ENCODE data around the gene TRAFD1. TPM values are rescaled to one million over a fixed set of nuclear protein-coding genes. Genes with fewer than 3 reads are reported as not detected.

Gene TRAFD1
- total and polyA plus RNA-seq, 9 of the 15 experiments (the other 6 are each of a cell fraction or from before 2014, with no cell fraction given): 41.3 to 85.5 (median 54.5) TPM

DNA sequence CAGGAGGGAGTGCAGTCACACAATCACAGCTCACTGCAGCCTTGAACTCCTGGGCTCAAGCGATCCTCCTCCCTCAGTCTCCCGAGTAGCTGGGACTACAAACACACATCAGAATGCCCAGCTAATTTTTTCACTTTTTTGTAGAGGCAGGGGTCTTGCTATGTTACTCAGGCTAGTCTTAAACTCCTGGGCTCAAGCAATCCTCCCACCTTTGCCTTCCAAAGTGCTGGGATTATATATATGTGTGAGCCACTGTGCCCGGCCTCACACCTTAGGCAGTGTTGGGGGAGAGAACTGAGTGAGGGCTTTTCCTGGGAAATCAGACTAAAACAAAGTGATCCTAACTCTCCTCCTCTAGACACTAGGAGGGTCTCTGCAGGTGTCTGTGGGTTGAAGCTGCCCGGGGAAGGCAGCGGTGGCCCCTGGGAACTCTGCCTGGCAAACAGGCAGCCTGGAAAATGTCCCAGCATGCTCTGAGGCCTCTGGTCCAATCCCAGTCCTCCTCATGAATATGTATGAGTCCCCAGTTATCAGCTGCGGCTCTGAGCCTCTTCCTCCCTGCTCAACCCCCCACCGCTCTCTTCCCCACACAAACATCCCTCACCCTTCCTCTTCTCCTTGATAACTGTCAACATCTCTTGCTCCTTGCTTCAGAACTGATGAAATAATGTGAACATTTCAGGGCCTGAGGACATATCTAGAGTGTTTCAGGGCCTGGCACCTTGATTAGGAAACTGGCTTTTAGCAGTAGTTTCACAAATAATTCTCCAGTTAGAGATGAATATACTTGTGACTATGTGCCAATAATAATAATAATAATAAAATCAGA lies 8.9 kb upstream of the TRAFD1 start (continued):
- TF ChIP-seq CEBPG (CRISPR knock-in tag; IDR thresholded peaks at IDR 0.05): peak; percentile 49; the same call in 1 of the 2 replicates
- peak; percentile 74 to 83 for TF ChIP-seq CEBPG (tag; conservative IDR thresholded peaks at IDR 0.05 in 1 of 2, IDR thresholded peaks at IDR 0.05 in 1 of 2)
- TF ChIP-seq ELF4 (CRISPR knock-in tag; IDR thresholded peaks at IDR 0.05): 0 out of 2 replicates have a peak, but pooled peaks have one; percentile 18
- no peak for TF ChIP-seq CREB1 (IDR thresholded peaks at IDR 0.05)
- no peak for TF ChIP-seq CREB1 (CRISPR knock-in tag; IDR thresholded peaks at IDR 0.05)
- TF ChIP-seq OTX1 (CRISPR knock-in tag; IDR thresholded peaks at IDR 0.05): 0 out of 2 replicates have a peak, but pooled peaks have one; percentile 19
- TF ChIP-seq, protein P1, sequence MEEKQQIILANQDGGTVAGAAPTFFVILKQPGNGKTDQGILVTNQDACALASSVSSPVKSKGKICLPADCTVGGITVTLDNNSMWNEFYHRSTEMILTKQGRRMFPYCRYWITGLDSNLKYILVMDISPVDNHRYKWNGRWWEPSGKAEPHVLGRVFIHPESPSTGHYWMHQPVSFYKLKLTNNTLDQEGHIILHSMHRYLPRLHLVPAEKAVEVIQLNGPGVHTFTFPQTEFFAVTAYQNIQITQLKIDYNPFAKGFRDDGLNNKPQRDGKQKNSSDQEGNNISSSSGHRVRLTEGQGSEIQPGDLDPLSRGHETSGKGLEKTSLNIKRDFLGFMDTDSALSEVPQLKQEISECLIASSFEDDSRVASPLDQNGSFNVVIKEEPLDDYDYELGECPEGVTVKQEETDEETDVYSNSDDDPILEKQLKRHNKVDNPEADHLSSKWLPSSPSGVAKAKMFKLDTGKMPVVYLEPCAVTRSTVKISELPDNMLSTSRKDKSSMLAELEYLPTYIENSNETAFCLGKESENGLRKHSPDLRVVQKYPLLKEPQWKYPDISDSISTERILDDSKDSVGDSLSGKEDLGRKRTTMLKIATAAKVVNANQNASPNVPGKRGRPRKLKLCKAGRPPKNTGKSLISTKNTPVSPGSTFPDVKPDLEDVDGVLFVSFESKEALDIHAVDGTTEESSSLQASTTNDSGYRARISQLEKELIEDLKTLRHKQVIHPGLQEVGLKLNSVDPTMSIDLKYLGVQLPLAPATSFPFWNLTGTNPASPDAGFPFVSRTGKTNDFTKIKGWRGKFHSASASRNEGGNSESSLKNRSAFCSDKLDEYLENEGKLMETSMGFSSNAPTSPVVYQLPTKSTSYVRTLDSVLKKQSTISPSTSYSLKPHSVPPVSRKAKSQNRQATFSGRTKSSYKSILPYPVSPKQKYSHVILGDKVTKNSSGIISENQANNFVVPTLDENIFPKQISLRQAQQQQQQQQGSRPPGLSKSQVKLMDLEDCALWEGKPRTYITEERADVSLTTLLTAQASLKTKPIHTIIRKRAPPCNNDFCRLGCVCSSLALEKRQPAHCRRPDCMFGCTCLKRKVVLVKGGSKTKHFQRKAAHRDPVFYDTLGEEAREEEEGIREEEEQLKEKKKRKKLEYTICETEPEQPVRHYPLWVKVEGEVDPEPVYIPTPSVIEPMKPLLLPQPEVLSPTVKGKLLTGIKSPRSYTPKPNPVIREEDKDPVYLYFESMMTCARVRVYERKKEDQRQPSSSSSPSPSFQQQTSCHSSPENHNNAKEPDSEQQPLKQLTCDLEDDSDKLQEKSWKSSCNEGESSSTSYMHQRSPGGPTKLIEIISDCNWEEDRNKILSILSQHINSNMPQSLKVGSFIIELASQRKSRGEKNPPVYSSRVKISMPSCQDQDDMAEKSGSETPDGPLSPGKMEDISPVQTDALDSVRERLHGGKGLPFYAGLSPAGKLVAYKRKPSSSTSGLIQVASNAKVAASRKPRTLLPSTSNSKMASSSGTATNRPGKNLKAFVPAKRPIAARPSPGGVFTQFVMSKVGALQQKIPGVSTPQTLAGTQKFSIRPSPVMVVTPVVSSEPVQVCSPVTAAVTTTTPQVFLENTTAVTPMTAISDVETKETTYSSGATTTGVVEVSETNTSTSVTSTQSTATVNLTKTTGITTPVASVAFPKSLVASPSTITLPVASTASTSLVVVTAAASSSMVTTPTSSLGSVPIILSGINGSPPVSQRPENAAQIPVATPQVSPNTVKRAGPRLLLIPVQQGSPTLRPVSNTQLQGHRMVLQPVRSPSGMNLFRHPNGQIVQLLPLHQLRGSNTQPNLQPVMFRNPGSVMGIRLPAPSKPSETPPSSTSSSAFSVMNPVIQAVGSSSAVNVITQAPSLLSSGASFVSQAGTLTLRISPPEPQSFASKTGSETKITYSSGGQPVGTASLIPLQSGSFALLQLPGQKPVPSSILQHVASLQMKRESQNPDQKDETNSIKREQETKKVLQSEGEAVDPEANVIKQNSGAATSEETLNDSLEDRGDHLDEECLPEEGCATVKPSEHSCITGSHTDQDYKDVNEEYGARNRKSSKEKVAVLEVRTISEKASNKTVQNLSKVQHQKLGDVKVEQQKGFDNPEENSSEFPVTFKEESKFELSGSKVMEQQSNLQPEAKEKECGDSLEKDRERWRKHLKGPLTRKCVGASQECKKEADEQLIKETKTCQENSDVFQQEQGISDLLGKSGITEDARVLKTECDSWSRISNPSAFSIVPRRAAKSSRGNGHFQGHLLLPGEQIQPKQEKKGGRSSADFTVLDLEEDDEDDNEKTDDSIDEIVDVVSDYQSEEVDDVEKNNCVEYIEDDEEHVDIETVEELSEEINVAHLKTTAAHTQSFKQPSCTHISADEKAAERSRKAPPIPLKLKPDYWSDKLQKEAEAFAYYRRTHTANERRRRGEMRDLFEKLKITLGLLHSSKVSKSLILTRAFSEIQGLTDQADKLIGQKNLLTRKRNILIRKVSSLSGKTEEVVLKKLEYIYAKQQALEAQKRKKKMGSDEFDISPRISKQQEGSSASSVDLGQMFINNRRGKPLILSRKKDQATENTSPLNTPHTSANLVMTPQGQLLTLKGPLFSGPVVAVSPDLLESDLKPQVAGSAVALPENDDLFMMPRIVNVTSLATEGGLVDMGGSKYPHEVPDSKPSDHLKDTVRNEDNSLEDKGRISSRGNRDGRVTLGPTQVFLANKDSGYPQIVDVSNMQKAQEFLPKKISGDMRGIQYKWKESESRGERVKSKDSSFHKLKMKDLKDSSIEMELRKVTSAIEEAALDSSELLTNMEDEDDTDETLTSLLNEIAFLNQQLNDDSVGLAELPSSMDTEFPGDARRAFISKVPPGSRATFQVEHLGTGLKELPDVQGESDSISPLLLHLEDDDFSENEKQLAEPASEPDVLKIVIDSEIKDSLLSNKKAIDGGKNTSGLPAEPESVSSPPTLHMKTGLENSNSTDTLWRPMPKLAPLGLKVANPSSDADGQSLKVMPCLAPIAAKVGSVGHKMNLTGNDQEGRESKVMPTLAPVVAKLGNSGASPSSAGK (IDR thresholded peaks at IDR 0.05): 0 out of 2 replicates have a peak, but pooled peaks have one; percentile 10
- TF ChIP-seq ZNF695 (CRISPR knock-in tag; IDR thresholded peaks at IDR 0.05): no peak
- TF ChIP-seq LCOR (CRISPR knock-in tag; IDR thresholded peaks at IDR 0.05): 0 out of 2 replicates have a peak, but pooled peaks have one; percentile 29
- TF ChIP-seq COPS2 (conservative IDR thresholded peaks at IDR 0.05): no peak
- peak in 1 of 2 experiments; percentile 13; a peak in 1 of 4 replicates for TF ChIP-seq ETV6 (IDR thresholded peaks at IDR 0.05; ENCODE audit: borderline replicate concordance in 1 of 2, low read depth in 2 of 2, low read length in 1 of 2)
- TF ChIP-seq ETV6 (CRISPR knock-in tag; IDR thresholded peaks at IDR 0.05; ENCODE audit: borderline replicate concordance): no peak
- no peak for TF ChIP-seq POU5F1 (IDR thresholded peaks at IDR 0.05; ENCODE audit: borderline replicate concordance, low read depth, low read length, partially characterized antibody)
- no peak for TF ChIP-seq ZNF146 (CRISPR knock-in tag; IDR thresholded peaks at IDR 0.05; ENCODE audit: unreplicated experiment)
